Activated T-helper 1 cell treated with Interleukin-2 at 50 U/mL for 16 hours (primary cell): ENCODE results near the gene BTRC.

Source experiments
- DNase-seq: peaks from one replicate; pipeline ENCODE4 v3.0.0-alpha.2; 2020; ENCODE audit warnings: low read depth

The BTRC gene

DNA sequence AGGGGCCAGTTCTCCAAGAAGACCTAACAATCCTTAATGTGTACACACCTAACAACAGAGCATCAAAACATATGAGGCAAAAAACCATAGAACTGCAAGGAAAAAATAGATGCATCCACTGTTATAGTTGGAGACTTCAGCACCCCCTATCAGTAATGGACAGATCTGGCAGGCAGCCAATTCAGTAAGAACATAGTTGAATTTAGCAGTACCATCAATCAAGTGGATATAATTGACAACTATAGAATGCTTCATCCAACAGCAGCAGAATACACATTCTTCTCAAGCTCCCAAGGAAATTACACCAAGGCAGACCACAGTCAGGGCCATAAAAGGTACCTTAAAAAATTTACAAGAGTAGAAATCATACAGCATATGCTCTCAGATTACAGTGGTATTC, 191.9 kb downstream of the BTRC start:
- no peak for DNase-seq

GRCh38 chr10:101550965-101551364, 197.0 kb downstream of the BTRC start:
- no peak for DNase-seq

- DNase-seq, result no peak
Observed at GRCh38 chr10:101552442-101552841, 198.5 kb downstream of the BTRC start.

- no peak for DNase-seq
Observed at GRCh38 chr10:101557541-101557940, 203.6 kb downstream of the BTRC start.

DNA sequence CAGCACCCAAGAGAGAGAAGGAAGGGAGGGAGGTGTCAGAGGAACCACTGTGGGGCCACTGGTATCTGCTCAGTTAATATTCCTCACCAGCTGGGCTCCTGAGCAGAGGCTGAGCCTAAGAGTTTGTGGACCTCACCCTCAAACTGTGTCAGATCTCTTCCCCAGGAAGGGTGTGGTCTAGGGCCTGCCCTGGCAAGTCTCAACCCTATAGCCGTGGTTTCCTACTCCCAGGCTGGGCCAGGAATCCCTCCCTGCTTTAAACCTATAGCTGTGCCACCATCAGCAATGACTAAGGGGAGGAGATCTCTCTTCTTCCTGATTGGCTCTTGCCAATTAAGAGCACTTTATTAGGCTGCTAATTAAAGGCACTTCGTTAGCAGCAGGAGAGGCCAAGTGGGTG, 204.2 kb downstream of the BTRC start:
- DNase-seq, result no peak

GRCh38 chr10:101558671-101559595, 205.0 kb downstream of the BTRC start:
- DNase-seq, result no peak

GRCh38 chr10:101559596-101560297, 205.8 kb downstream of the BTRC start:
- no peak for DNase-seq

GRCh38 chr10:101560298-101561067, 206.5 kb downstream of the BTRC start:
- no peak for DNase-seq

GRCh38 chr10:101561068-101561915, 207.3 kb downstream of the BTRC start:
- DNase-seq, result no peak

DNA sequence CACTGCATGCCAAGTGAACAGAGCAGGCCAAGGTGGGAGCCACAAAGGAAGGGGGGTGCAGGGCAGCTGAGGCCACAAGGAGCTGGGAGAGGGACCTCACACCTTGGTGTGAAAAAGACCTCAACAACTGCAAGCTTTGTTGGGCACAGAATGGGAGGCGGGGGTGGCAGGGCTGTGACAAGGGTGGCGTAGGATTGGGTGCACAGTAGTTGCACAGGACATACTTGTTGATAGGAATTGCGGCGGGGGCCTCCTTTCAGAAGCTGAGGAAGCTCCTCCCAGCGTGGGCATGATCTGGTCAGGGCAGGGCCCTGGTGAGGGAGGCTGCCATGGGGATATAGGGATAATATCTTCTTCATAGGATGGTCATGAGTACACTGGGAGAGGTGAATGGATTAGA, 208.3 kb downstream of the BTRC start:
- no peak for DNase-seq

- DNase-seq, result no peak
Observed at GRCh38 chr10:101563007-101563406, 209.0 kb downstream of the BTRC start.

DNA sequence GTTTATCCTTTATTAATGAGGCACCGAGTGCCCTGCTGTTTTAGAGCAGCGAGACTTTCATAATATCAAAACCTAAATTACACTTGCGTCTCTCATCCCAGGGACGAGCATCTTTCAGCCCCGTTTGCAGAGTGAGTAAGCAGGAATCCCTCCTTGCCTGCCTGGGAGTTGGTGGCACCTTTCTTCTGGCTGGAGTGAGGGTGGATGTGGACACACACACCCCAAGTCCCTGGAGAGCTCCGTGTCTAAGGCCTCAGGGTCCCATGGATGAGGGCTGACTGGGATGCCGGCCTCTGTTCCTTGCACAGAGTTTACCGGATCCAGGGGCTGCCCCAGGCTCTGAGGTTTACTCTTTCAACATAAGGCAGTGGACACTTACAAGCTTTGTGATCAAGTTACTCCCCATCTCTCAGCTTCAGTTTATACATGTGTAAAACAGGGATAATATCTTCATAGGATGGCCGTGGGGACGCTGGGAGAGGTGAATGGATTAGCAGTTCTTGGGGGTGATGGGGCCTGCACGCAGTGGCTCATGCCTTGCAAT, 209.6 kb downstream of the BTRC start:
- DNase-seq, result no peak

DNA sequence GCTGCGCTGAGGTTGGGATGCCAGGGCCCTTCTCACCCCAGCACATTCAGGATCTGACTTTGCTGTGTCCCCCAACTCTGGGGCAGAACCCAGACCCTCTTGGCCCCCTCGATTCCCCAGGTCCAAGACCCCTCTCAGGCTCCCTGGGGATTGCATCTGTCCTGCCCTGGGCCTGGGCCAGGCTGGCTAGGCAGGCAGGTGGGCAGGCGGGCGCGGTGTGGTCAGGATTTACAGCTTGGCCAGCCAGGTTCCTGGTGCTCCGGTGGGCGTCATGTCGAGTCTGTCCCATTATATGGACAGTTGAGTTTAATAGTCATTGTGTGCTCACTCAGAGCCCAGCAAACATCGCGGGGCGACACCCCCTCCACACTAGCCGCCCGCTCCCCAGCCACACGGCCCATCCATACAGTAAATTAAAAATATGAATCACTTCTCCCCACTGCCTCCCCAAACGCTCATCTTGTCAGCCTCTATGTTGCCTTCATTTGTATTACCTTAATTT, 210.6 kb downstream of the BTRC start:
- DNase-seq, result no peak

DNA sequence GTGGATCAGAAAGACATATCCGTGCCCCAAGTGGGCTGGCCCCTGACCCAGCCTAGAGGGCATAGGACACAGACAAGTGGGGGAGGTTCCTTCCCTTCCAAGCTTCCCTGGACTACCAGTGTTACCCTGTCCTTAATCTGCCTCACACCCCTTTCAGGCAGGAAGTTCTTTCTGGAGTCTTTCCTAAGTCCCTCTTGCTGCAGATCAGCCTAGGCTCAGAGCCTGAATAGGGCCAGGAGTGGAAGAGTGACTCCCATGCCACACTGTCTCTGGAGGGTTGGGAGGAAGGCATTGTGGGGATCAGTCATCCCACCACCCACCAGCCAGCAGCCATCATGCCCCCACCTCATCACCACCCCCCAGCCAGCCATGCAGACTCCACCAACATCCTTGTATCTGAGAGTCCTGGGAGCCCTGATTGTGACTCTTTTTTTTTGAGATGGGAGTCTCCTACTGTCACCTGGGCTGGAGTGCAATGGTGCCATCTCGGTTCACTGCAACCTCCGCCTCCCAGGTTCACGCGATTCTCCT, 211.5 kb downstream of the BTRC start:
- no peak for DNase-seq

GRCh38 chr10:101565936-101566332, 212.0 kb downstream of the BTRC start:
- DNase-seq, result no peak

DNA sequence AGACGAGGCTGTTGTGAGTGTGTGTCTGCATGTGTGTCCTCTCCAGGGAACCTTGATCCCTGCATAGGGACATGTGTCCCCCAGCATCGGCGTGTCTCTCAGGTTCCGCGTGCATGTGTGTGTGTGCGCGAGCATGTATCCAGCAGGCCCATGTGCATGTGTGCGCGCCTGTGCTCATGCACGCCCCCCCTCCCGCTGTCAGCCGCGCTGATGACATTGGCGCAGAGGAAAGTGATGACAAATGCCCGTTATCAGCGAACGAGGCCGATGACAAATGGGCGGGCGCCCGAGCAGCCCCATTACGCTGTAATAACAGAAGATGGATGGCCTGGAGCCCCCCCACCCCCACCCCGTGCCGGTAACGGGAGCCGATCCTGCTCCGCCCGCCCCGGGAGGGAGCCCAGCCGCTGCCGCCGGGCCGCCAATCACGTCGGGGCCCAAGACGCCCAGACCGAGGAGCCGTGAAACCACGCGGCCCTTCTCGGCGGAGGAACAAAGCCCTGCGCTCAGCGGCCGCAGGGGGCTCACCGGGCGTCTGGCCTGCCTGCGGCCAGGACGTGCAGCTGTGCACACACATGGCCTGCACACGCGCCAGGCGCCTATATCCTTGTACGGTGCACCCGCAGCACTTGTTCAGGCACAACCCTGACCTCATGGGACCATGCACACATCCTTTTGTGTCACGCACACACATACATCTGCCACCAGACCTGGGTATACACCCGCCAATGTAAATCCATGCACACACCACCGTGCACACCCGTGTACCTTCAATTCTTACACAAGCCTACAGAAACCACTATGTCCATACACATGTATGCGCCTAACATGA, 212.6 kb downstream of the BTRC start:
- DNase-seq, result no peak

- DNase-seq, result no peak
Observed at GRCh38 chr10:101567165-101568006, 213.4 kb downstream of the BTRC start.

DNA sequence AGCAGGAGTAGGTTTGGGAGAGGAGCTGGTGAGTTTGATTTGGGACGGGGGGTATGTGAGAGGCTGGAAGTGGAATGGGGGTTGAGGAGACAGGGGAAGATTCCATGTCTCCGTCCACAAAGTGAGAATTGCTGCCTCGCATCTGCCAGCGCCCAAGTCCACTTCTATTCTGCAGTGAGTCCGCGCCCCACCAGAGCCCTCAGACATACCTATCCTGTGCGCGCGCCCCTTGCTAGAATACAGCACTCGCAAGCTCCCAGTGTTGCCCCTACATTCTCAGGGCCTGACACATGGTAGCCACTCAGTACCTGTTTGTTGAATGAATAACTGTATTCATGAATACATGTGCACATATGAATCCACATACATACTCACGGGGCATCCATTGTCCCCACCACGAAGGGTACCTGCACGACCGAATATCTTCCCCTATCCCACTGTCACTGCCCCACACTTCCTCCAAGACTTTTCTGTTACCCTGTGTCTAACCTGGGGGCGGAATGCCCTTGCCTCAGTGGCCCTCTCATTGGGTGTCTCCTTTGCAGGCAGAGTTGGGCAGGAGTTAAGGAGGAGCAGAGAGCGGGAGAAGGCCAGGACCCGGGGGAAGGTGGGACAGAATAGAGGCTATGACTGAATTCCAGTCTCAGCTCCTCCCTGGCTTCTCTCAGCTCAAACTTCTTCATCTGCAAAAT, 214.2 kb downstream of the BTRC start:
- no peak for DNase-seq

- no peak for DNase-seq
Observed at GRCh38 chr10:101569323-101569621, 215.3 kb downstream of the BTRC start.
